Skeletal muscle tissue (tissue), 4 donors: ENCODE measurements around the gene PLPP4. TPM values are rescaled to one million over a fixed set of nuclear protein-coding genes. Genes with fewer than 3 reads are reported as not detected.

Source experiments
- H3K27ac ChIP-seq: one replicate; pipeline ENCODE4 v1.7.0; 2013; ENCODE audit warnings: mild to moderate bottlenecking, low read depth, low read length, inconsistent platforms
- H3K27me3 ChIP-seq, 3 donors: one replicate each; pipeline ENCODE4 v1.7.0; 2013; ENCODE audit warnings: low read length in 3 of 3; ENCODE audit not compliant: control insufficient read depth in 3 of 3, insufficient read depth in 3 of 3
- H3K36me3 ChIP-seq, 3 donors: one replicate each; pipeline ENCODE4 v1.7.0; 2013; ENCODE audit warnings: low read length in 3 of 3; ENCODE audit not compliant: control insufficient read depth in 3 of 3, insufficient read depth in 3 of 3
- H3K4me1 ChIP-seq, 3 donors: one replicate each; pipeline ENCODE4 v1.7.0; 2013; ENCODE audit warnings: low read length in 3 of 3, mild to moderate bottlenecking in 3 of 3; ENCODE audit not compliant: control insufficient read depth in 3 of 3, insufficient read depth in 3 of 3
- H3K4me3 ChIP-seq, 3 donors: one replicate each; pipeline ENCODE4 v1.7.0; 2013; ENCODE audit warnings: low read length in 3 of 3
- H3K9ac ChIP-seq, 3 donors: one replicate each; pipeline ENCODE4 v1.7.0; 2013; ENCODE audit warnings: low read length in 3 of 3, mild to moderate bottlenecking in 3 of 3, moderate library complexity in 2 of 3, low read depth in 1 of 3
- H3K9me3 ChIP-seq, 3 donors: one replicate each; pipeline ENCODE4 v1.7.0; 2013; ENCODE audit warnings: low read length in 3 of 3; ENCODE audit not compliant: control insufficient read depth in 3 of 3
- total RNA-seq: library from RNA; depleted of rRNA; stranded (reverse); fragments of >200 nt; gene quantifications from one replicate; pipeline ENCODE4 v1.2.3, GENCODE V29; 2014
- donor health status: Osteomylitis.

The PLPP4 gene
- total RNA-seq, 1 donor from 2014 or later, result 0.52 TPM

DNA sequence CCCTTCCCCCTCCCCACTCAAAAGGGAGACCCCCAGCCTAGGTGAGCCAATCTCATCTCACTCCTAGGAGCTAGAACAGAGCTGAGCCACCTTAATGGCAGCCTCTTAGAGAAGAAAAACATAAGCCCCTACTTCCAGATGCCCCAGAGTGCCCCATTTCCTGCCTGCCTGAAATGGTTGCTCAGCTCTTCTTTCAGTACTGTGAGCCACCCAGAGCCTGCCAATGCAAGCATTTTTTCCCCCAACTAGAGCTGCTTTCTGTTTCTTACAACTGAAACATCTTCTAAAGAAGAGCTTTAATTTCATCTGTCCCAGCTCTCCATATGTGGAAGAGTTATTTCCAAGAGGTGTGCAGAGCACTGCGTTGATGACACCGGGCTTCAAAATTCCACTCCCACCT is 136.7 kb downstream of the PLPP4 start:
- Histone ChIP-seq H3K36me3 (no peaks in the 10 kb centered on the region), H3K4me1 (no peaks in the 10 kb centered on the region), H3K4me3 (no peak overlapping the region), H3K27ac (no peak overlapping the region), H3K9me3 (peaks cover 0 to 2% (median 0%) of the 10 kb centered on the region in 3 donors), H3K9ac (no peak overlapping the region), H3K27me3 (peaks cover 0 to 2% (median 0%) of the 10 kb centered on the region in 3 donors)

- Histone ChIP-seq H3K4me1 (no peaks in the 10 kb centered on the region), H3K9me3 (peaks cover 0 to 4% (median 2%) of the 10 kb centered on the region in 3 donors), H3K4me3 (no peak overlapping the region), H3K27me3 (peaks cover 0 to 3% (median 0%) of the 10 kb centered on the region in 3 donors), H3K27ac (no peak overlapping the region), H3K9ac (no peak overlapping the region), H3K36me3 (no peaks in the 10 kb centered on the region)
Measured at GRCh38 chr10:120597902-120598301, 140.9 kb downstream of the PLPP4 start.

DNA sequence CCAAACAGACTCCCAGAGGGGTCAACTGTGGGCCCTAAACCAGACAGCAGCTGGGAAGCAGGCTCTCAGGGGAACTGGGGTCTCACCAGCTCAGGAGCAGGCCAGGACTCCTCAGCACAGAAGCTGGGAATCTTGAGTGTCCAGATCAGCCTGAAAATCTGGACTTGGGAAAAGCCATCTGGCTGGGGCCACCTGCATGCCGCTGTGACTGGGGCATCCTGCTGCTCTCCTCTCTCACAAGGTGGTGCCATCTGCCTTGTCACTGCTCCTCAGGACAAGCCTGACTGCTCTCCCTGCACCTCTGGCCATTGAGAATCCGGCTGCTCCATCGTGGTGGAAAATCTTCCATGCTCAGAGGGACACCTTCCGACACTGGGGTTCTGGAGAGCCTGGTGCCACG is 141.4 kb downstream of the PLPP4 start:
- Histone ChIP-seq H3K9me3 (peaks cover 0 to 4% (median 2%) of the 10 kb centered on the region in 3 donors), H3K4me3 (no peak overlapping the region), H3K4me1 (no peaks in the 10 kb centered on the region), H3K36me3 (no peaks in the 10 kb centered on the region), H3K27me3 (peaks cover 0 to 3% (median 0%) of the 10 kb centered on the region in 3 donors), H3K27ac (no peak overlapping the region), H3K9ac (no peak overlapping the region)

- Histone ChIP-seq H3K36me3 (no peaks in the 10 kb centered on the region), H3K27me3 (peaks cover 0 to 3% (median 0%) of the 10 kb centered on the region in 3 donors), H3K4me3 (no peak overlapping the region), H3K9ac (no peak overlapping the region), H3K27ac (no peak overlapping the region), H3K4me1 (no peaks in the 10 kb centered on the region), H3K9me3 (peaks cover 0 to 4% (median 2%) of the 10 kb centered on the region in 3 donors)
Measured at GRCh38 chr10:120599200-120599724, 142.2 kb downstream of the PLPP4 start.

DNA sequence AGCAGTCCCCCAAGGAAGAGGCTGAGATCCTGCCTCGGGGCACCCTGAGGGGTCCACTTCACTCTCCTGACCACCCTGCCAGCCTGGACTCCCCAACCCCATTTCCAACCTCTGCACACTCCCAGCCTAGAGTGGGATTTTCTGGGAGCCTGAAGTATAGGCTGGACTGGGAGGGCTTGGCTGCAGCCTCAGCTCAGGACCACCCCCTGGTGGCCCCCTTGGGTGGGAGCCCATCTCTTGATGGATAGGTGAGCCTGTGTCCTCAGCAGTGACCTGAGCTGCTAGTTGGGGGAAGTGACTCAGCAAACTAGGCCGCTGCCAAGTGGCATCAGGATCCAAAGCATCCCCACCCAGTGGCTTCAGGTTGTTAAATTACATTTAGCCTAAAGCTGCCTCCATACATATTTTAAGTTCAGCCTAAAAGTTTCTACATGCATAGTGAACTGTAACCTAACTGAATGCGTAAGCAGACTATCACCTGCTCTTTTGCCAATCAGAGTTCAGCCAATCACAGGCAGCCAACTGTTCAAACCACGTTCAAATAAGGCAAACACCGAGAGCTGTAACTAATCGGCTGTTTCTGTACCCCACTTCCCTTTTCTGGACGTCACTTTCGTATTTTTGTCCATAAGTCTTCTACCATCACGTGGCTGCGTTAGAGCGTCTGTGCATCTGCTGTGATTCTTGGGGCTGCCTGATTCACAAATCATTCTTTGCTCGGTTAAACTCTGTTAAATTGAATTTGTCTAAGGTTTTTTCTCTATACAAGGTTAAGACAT is 144.0 kb downstream of the PLPP4 start:
- H3K36me3 ChIP-seq, result no peaks in the 10 kb centered on the region
- H3K27ac ChIP-seq, result no peak overlapping the region
- H3K9me3 ChIP-seq, result peaks cover 0 to 2% (median 2%) of the 10 kb centered on the region in 3 donors
- H3K9ac ChIP-seq, result no peak overlapping the region
- H3K4me3 ChIP-seq, result no peak overlapping the region
- H3K4me1 ChIP-seq, result no peaks in the 10 kb centered on the region
- H3K27me3 ChIP-seq, result peaks cover 0 to 3% (median 0%) of the 10 kb centered on the region in 3 donors

DNA sequence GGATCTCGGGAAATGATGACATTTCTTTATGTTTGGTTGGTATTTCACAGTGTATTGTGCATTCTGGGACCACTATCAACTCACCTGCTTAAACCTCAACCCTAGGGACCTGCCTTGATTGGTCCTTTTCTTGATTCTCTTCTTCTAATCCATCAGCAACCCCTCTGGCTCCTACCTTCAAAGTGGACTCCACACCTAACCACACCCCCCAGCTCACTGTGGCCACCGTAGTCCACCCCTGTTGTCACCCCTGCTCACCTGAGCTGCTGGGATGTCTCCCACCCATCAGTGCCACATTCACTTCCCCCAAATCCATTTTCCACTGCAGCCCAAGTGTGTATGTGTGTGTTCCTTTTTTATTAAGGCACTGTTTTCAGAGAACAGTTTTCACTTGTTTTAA is 145.0 kb downstream of the PLPP4 start:
- peaks cover 0 to 3% (median 0%) of the 10 kb centered on the region in 3 donors for H3K27me3 ChIP-seq

DNA sequence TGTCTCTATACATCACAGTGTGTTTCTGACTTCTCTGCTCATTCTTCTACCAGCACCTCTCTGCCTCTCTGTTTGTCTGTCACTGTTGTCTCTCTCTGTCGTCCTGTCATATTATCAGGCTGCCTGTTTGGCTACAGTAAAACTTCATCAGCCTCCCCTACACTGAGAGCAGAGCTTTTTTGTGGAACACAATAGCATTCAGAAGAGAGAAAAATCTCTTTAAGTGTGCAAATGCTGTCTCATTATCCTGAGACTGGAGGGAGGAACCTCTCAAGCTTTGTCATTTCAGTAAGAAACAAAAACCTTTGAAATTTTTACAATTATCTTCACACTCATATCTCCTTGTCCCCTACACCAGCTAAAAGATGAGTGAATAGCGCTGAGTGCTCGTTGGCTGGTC is 148.4 kb downstream of the PLPP4 start:
- Histone ChIP-seq H3K27me3 (no peaks in the 10 kb centered on the region), H3K4me3 (no peak overlapping the region), H3K36me3 (no peaks in the 10 kb centered on the region), H3K9me3 (peaks cover 0 to 2% (median 2%) of the 10 kb centered on the region in 3 donors), H3K27ac (no peak overlapping the region), H3K9ac (no peak overlapping the region), H3K4me1 (no peaks in the 10 kb centered on the region)

More for the DNA sequence above, 145.0 kb downstream of the PLPP4 start:
- Histone ChIP-seq H3K27ac (no peak overlapping the region), H3K9me3 (peaks cover 0 to 2% (median 2%) of the 10 kb centered on the region in 3 donors), H3K4me1 (no peaks in the 10 kb centered on the region), H3K36me3 (no peaks in the 10 kb centered on the region), H3K9ac (no peak overlapping the region), H3K4me3 (no peak overlapping the region)

DNA sequence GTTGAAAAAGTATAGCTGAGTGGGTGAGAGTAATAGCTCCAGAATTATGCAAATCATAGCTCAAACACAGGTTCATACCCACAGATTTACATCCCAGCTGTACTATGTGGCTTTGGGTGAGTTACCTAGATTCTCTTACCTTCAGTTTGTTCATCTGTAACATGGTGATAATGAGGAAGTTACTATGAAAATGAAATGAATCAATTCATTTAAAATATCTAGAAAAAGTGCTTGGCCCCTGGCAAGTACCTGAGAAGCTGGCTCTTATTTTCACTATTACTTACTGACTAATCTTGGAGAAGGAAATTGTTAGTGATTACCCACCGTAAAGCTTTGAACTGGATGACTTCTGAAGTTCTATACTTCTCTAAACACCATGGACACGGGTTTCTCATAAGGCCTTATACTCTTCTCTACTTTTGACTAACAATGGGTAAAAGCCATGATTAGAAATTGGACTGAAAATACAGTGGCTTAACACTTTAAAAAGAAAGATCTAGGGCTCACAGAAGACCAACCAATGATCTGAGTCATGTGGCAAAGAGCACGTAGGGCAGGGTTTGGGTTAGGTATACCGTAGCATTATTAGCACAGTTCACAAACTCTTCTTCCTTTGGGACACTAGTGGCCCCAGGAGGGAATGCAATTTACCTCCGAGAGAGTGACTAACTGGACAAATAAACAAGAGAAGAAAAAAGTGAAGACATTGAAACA is 149.2 kb downstream of the PLPP4 start:
- Histone ChIP-seq H3K9ac (no peak overlapping the region), H3K4me3 (no peak overlapping the region), H3K36me3 (no peaks in the 10 kb centered on the region), H3K27me3 (no peaks in the 10 kb centered on the region), H3K4me1 (no peaks in the 10 kb centered on the region), H3K27ac (no peak overlapping the region), H3K9me3 (peaks cover 0 to 2% (median 2%) of the 10 kb centered on the region in 3 donors)

- no peak overlapping the region for H3K4me3 ChIP-seq
- no peak overlapping the region for H3K9ac ChIP-seq
- no peak overlapping the region for H3K27ac ChIP-seq
- H3K27me3 ChIP-seq, result no peaks in the 10 kb centered on the region
- H3K36me3 ChIP-seq, result no peaks in the 10 kb centered on the region
- H3K9me3 ChIP-seq, result peaks cover 0 to 2% (median under 1%) of the 10 kb centered on the region in 3 donors
- no peaks in the 10 kb centered on the region for H3K4me1 ChIP-seq
Measured at GRCh38 chr10:120607016-120607709, 150.1 kb downstream of the PLPP4 start.
